HG03280 (cell line): ENCODE measurements around the gene SERTAD4.
"Not testable (repeated sequence)": the region's sequence is repeated elsewhere in the genome, so short reads cannot be mapped to it uniquely, and the experiment has no call there.

ENCODE experiments used
- ATAC-seq: cut with Tn5 transposase; IDR thresholded peaks from one replicate; pipeline ENCODE4 v1.9.1; 2021; ENCODE audit warnings: mild to moderate bottlenecking, moderate library complexity; ENCODE audit not compliant: unreplicated experiment

Gene SERTAD4

GRCh38 chr1:210232511-210233215 is at the start of gene SERTAD4:
Gene SERTAD4 (plus strand): TSS chr1:210232796. CDS start chr1:210237961, 5,165 bp downstream.
- no peak for ATAC-seq

DNA sequence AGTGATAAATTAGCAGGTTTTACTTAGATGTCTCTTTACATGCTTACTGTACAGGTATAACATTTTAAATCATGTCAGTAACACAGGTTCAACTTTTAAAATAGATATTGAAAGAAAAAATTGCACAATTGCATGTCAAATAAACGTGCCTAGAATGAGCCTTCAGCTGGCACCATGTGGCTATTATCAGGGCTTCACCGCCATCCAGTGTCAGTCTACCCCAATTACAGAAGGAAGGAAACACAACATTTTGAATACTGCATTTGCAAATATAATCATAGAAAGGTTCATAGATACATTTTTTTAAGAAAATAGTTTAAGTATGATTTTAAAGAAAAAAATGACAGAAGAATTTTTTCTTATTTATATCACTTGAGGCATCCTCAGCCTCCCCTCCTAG is 47.5 kb upstream of the SERTAD4 start:
- ATAC-seq = no peak

DNA sequence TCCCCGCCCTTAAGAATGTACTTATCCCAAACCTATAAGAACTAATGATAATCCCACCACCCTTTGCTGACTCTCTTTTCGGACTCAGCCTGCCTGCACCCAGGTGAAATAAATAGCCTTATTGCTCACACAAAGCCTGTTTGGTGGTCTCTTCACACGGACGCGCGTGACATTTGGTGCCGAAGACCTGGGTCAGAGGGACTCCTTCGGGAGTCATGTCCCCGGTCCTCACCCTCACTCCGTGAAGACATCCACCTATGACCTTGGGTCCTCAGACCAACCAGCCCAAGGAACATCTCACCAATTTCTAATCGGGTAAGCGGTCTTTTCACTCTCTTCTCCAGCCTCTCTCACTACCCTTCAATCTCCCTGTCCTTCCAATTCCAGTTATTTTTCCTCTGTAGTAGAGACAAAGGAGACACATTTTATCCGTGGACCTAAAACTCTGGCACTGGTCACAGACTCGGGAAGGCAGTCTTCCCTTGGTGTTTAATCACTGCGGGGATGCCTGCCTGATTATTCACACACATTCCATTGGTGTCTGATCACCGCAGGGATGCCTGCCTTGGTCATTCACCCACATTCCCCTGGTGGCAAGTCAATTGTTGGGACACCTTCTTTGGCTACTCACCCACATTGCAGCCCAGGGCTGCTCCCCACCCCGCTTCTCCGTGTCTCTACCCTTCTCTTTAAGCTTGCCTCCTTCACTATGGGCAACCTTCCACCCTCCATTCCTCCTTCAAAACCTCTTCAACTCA is 44.6 kb upstream of the SERTAD4 start:
- not testable (repeated sequence) for ATAC-seq

DNA sequence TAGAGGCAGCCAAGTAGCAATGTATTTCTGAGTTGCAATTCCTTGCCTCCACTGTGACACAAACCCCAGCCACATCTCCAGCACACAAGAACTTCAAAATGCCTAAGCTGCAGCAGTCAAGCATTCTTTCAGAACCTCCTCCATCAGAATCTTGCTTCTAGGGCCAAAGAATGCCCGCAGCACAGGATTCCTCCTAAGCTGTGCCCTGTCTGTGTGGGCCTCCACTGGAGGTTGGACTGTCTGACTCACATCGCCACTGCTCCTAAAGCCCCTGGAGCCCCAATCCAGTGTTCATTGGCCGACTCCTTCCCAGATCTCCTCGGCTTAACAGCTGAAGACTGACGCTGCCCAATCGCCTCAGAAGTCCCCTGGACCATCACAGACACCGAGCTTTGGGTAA is 43.2 kb upstream of the SERTAD4 start:
- no peak for ATAC-seq

DNA sequence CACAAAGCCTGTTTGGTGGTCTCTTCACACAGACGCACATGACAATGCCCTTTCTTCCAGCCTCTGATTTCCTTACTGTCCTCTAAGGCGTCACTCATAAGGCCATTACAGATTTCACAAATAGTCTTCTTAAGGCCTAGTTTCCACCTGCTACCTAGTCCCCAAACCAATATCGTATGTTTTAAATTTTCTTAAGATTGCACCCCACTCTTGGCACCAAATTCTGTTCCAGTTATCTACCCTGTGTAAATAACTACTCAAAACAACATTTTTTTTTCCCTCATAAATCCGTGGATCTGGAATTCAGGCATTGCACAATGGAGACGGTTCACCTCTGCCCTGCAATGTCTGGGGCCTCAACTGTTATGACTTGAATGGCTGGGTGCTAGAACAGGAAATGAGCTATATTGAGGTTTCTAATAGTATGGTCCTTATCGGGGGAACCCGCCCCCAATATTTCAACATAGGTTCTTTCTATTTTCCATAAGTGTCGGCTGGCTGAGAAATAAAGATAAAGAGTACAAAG is 36.9 kb upstream of the SERTAD4 start:
- no peak for ATAC-seq

GRCh38 chr1:210196266-210196665 is 36.3 kb upstream of the SERTAD4 start:
- ATAC-seq = not testable (repeated sequence)

DNA sequence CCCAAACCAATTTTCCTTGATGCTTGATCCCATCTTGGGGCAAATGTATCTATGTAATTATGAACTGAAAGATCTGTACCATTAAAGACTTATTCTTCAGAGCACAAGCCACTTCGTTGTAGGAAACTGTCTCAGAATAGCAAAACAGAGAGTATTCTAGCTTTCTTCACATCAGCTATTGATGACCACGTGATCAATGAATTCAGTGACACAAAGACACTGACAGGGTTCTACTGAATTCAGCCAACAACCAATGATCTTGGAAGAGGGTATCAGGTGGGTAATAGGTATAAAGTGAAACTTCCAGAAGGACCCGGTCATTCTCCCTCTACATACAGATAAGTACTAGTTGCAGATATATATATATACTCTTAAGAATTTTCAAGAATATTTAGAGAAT is 33.8 kb upstream of the SERTAD4 start:
- ATAC-seq = no peak

DNA sequence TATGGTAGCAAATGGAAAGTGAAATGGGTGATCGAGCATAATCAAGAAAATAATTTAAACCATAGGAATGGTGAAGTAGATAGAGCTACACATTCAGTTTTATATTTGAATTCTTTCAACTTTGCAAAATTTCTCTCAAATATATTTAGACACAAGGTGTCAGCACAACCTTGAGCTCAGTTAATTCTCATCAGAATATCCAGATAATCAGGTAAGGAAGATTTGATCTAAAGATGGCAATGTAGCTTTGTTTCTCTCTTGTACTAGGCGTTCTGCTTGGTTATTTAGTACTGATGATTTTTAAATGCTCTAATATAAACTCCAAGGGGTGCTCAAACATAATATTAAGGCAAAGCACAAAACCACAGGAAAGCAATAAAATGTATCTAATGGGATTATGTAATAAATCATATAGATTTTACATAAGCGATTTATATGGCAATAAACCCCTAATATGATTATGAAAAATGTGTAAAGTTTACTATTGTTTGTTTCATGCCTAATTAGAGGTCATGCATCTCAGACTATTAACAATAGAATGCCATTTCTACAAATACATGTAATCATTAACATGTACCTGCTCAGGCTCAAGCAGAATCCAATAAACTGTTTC is 32.4 kb upstream of the SERTAD4 start:
- no peak for ATAC-seq

- ATAC-seq = no peak
These were observed 30.9 kb upstream of the SERTAD4 start for GRCh38 chr1:210201681-210202080.

GRCh38 chr1:210207597-210208450 is 24.8 kb upstream of the SERTAD4 start:
- ATAC-seq = no peak

- no peak for ATAC-seq
These were observed 19.3 kb upstream of the SERTAD4 start for GRCh38 chr1:210213335-210213734.

DNA sequence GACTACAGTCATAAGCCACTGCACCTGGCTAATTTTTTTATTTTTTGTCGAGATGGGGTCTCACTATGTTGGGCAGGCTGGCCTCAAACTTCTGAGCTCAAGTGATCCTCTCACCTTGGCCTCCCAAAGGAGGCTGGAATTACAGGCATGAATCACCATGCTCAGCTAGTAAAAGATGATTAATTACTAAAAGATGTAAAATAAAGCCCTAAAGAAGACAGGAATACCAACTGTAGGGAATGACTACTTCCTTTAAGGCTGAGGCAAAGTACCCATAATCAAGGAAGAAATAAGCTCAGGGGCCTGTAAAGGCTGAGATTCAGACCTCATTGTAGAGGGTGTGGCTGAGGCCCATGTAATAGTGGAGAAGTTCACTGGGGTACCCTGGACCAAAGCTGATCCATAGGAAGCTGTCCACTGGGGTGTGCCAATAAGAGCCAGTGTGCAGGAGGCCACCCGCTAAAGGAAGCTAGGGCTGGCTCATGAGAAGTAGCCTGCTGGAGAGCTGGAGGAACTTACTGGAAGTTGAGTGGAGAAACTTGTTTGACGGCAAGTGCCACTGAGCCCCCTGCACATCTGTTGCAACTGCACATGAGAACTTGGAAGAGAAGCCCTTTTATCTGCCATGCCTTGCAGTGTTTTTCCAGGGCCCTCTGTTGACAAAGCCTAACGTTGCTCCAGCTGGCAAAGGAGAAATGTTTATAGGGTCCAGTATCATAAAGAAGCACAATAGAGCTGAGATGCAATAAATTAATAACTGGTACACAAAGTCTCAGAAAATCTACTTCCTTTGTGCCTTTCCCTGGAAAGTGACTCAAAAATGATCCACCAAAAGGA is 17.8 kb upstream of the SERTAD4 start:
- no peak for ATAC-seq

DNA sequence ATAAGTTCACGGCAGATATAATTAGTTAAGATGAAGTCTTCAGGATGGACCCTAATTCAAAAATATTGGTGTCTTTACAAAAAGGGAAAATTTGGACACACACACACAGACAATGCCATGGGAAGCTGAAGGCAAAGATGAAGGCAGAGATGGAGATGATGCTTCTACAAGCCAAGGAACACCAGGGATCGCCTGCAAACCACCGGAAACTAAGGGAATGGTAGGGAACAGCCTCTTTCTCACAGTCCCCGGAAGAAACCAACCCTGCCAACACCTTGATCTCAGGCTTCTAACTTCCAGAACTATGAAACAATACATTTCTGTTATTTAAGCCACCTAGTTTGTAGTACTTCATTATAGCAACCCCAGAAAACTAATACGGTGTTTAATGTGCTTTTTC is 15.1 kb upstream of the SERTAD4 start:
- ATAC-seq = no peak

DNA sequence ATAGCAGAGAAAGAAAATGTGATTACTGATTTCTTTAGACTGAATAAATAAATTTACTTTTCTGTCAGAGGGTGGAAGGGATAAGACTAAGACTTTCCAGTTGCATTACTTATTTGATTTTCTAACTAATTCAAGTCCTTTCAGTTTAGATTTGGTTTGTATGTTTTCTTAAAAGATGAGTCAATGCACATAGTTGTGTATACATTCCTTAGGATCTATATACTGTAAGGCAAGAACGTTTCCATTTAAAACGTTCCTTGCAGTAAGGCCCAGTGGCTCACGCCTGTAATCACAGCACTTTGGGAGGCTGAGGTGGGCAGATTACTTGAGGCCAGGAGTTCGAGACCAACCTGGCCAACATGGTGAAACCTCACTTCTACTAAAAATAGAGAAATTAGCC is 14.5 kb upstream of the SERTAD4 start:
- no peak for ATAC-seq

GRCh38 chr1:210222340-210223006 is 10.1 kb upstream of the SERTAD4 start:
- ATAC-seq = no peak

DNA sequence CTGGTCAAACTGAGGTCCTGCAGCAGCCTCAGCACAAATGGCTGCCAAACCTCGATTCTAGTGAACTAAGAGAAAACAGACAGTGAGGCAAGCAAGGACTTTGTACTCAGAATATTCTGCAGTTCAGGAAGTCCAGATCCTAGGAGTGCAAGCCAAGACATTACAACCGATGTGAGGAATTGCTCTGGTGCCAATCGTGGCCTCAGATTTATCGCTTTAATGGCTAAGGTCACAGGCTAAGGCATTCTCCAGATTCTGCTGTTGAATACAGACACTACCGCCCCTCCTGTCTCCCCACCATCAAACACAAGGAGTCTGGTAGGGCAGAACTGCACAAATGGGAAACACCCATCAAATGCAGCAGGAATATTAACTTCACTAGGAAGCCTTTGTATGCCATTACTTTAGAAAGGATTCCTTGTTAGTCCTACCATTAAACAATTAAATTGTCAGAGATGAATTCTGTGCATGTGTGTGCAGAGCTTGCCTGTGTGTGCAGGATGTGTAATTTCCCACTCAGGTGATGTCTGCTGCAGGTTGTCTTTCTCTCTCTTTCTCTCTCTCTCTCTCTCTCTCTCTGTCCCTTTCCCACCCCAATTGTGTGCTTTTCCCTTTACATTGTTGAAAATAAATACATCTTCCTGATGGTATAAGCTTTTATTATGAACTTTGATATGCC is 9.2 kb upstream of the SERTAD4 start:
- ATAC-seq = no peak

- no peak for ATAC-seq
These were observed 4.4 kb upstream of the SERTAD4 start for GRCh38 chr1:210228158-210228557.

DNA sequence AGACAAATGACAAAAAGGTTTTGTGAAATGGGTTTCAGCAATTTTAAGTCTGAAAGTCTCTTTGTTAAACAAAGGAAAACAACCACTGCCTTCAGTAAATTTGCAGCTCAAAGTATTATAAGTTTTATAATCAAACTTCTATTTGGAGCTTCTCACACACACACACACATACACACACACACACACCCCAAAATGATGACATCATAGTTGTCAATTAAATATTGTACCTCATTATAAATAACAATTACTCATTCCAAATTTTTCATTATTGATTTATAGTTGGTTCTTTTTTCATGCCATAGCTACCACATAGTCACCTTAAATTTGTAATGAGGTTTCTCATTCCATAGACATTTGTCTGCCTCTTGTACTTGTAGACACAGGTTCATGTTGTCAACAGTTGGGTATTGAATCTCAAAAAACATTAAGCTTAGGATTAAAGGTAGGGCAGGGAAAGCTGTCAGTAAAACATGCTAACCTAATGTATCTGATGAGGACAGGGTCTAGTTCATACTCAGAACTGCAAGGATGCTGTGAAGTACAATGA is 2.4 kb upstream of the SERTAD4 start:
- no peak for ATAC-seq
